ENCODE data around the gene CCL26. TPM values are rescaled to one million over a fixed set of nuclear protein-coding genes. Genes with fewer than 3 reads are reported as not detected.
"Not testable (repeated sequence)": the region's sequence is repeated elsewhere in the genome, so short reads cannot be mapped to it uniquely, and the experiment has no call there.

Gene CCL26
- total RNA-seq, 2 donors from 2014 or later, result not detected

DNA sequence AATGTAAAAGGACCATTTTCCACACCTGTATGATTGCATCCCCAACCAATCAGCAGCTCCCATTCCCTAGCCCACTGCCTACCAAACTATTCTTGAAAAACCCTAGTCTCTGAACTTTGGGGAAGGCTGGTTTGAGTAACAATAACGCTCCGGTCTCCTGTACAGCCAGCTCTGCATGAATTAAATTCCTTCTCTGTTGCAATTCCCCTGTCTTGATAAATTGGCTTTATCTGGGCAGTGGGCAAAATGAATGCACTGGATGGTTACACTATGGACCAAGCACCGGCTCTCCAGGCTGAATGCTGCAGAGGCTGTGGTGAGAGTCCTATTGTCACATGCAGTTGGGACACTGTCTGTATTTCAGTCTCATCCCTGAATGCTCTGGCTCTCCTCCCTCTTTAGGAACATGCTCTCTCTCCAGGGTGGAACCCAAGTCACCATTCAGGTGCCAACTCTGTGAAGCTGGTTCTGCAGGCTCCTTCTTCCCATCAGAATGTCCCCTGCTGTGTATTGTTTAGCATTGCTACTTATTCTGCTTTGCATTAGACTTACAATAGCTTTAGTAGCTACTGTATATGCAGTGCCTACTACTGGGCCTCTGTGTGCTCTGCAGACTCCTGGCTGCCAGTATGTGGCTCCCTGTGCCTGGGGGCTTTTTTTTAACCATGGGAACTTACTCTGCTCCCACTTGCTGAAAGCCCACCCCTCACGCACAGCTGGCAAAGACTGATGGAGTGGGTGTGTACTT lies 34.7 kb upstream of the CCL26 start:
- peaks cover 9% of the 10 kb centered on the region for H3K36me3 Mint-ChIP-seq
- H3K27me3 Mint-ChIP-seq, result peaks cover 6 to 8% of the 10 kb centered on the region in 2 donors
- no peak overlapping the region for H3K4me3 Mint-ChIP-seq
- DNase-seq (ENCODE audit: low spot score) (no peak), ATAC-seq (no peak)
- H3K27ac Mint-ChIP-seq, result no peak overlapping the region
- H3K4me1 Mint-ChIP-seq (ENCODE audit: low read depth in 2 of 2), result no peaks in the 10 kb centered on the region
- peaks cover 6% of the 10 kb centered on the region for H3K9me3 Mint-ChIP-seq

DNA sequence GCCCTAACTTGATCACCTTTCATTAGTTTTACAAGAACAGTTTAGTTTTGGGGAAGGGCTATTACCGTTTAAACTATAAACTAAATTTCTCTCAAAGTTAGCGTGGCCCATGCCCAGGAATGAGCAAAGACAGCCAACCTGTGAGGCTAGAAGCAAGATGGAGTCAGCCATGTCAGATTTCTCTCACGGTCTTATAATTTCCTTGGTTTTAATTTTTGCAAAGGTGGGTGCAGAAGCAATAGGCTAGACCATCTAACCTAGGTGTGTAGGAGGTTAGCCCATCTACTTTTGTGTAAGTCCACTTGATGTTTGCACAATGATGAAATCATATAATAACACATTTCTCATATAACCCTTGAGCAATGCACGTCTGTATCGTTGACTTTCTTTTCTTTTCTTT lies 32.7 kb upstream of the CCL26 start:
- ATAC-seq, result no peak
- Mint-ChIP-seq H3K4me1 (ENCODE audit: low read depth in 2 of 2) (no peaks in the 10 kb centered on the region), H3K9me3 (peaks cover 6% of the 10 kb centered on the region), H3K36me3 (peaks cover 9% of the 10 kb centered on the region), H3K4me3 (no peak overlapping the region), H3K27ac (no peak overlapping the region), H3K27me3 (peaks cover 6 to 8% of the 10 kb centered on the region in 2 donors)
- no peak for DNase-seq (ENCODE audit: low spot score)

DNA sequence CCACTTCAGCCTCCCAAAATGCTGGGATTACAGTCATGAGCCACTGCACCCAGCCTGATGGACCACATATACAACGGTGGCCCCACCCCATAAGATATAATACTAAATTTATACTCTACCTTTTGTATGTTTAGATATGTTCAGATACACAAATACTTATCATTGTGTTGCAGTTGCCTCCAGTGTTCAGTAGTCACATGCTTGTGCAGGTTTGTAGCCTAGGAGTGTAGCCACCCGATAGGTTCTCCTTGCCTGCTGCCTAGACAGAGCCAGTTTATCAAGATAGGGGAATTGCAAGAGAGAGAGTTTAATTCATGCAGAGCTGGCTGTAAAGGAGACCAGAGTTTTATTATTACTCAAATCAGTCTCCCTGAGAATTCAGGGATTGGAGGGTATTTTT lies 32.0 kb upstream of the CCL26 start:
- H3K36me3 Mint-ChIP-seq, result peaks cover 9% of the 10 kb centered on the region
- no peak overlapping the region for H3K27ac Mint-ChIP-seq
- peaks cover 8% of the 10 kb centered on the region in 2 donors for H3K27me3 Mint-ChIP-seq
- ATAC-seq, result no peak
- DNase-seq (ENCODE audit: low spot score), result no peak
- H3K4me1 Mint-ChIP-seq (ENCODE audit: low read depth in 2 of 2), result no peaks in the 10 kb centered on the region
- peaks cover 6% of the 10 kb centered on the region for H3K9me3 Mint-ChIP-seq
- no peak overlapping the region for H3K4me3 Mint-ChIP-seq

DNA sequence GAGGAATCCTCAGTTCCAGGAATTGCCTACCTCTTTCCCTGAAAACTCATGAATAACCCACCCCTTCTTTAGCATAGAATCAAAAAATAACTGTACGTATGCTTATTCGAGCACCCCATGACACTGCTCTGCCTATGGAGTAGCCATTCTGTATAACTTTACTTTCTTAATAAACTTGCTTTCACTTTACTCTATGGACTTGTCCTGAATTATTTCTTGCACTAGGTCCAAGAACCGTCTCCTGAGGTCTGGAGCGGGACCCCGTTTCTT lies 30.5 kb upstream of the CCL26 start:
- Mint-ChIP-seq H3K9me3 (peaks cover 6% of the 10 kb centered on the region), H3K4me1 (ENCODE audit: low read depth in 2 of 2) (no peaks in the 10 kb centered on the region)

DNA sequence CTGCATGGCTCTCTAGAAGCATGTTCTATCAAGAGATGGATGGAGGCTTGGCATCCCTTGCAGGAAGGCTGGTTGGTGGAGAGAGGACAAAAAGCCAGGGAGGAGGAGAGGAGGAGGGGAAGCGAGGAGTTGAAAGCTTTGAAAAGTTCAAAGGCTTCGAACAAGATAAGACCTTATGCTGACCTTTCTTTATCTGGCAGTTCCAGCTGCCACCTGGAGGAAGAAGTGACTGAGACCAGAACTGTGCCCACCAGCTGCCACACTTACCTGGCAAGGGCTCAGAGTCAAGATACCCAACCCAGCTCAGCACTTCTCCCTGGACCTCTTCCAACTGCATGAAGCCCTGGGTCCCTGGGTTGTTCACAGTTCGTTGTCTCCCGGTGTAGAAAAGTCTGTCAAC lies 26.8 kb upstream of the CCL26 start:
- Mint-ChIP-seq H3K4me3 (no peak overlapping the region), H3K4me1 (ENCODE audit: low read depth in 2 of 2) (peaks cover 0 to 3% of the 10 kb centered on the region in 2 donors), H3K9me3 (no peaks in the 10 kb centered on the region), H3K36me3 (no peaks in the 10 kb centered on the region), H3K27ac (no peak overlapping the region), H3K27me3 (peaks cover 14% of the 10 kb centered on the region in 2 donors)
- ATAC-seq, result no peak
- DNase-seq (ENCODE audit: low spot score), result no peak

More for the DNA sequence above, 30.5 kb upstream of the CCL26 start:
- Mint-ChIP-seq H3K36me3 (peaks cover 9% of the 10 kb centered on the region), H3K27me3 (peaks cover 8% of the 10 kb centered on the region in 2 donors), H3K27ac (no peak overlapping the region), H3K4me3 (no peak overlapping the region)
- DNase-seq (ENCODE audit: low spot score) (no peak), ATAC-seq (no peak)

DNA sequence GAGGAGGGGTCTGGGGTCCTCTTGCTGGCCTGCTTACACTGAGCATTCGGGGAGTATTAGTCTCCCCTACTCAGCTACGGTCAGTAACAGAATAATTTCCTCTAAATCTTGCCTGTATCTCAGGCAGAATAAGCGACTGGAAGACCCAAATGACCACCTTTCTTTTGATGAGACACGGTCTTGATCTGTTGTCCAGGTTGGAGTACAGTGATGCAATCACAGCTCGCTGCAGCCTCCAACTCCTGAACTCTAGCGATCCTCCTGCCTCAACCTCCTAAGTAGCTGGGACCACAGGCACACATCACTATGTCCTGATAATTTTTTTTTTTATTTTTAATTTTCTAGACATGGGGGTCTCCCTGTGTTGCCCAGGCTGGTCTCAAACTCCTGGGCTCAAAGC lies 24.4 kb upstream of the CCL26 start:
- H3K4me1 Mint-ChIP-seq (ENCODE audit: low read depth in 2 of 2), result peaks cover 0 to 3% of the 10 kb centered on the region in 2 donors
- no peak for DNase-seq (ENCODE audit: low spot score)

DNA sequence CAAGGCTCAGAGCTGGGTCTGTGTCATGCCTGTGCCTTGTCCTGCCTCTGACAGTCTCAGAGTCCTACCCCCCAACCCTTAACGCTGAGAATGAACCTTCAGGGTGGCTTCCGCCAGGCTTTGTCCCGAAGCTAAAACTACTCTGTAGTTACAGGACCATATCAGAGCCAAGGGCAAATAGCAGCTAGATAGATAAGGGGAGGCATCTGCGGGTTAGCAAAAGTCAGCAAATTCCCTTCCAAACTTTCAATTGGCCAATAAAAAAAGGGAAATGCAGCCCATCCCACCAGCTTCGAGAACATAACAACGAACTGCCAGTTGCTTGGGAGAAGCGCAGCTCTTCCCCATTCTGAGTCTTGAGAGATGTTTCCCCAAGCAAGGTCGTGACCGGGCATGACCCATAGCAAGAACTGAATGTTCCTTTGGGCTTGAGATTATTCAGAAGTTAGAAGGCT lies 23.8 kb upstream of the CCL26 start:
- Mint-ChIP-seq H3K4me1 (ENCODE audit: low read depth in 2 of 2) (peaks cover 0 to 3% of the 10 kb centered on the region in 2 donors), H3K27me3 (peaks cover 13% of the 10 kb centered on the region in 2 donors), H3K4me3 (no peak overlapping the region), H3K9me3 (no peaks in the 10 kb centered on the region), H3K36me3 (no peaks in the 10 kb centered on the region), H3K27ac (no peak overlapping the region)
- ATAC-seq, result no peak
- DNase-seq (ENCODE audit: low spot score), result no peak

More for the DNA sequence above, 24.4 kb upstream of the CCL26 start:
- Mint-ChIP-seq H3K4me3 (no peak overlapping the region), H3K27me3 (peaks cover 13% of the 10 kb centered on the region in 2 donors), H3K9me3 (no peaks in the 10 kb centered on the region), H3K36me3 (no peaks in the 10 kb centered on the region), H3K27ac (no peak overlapping the region)
- ATAC-seq, result no peak

DNA sequence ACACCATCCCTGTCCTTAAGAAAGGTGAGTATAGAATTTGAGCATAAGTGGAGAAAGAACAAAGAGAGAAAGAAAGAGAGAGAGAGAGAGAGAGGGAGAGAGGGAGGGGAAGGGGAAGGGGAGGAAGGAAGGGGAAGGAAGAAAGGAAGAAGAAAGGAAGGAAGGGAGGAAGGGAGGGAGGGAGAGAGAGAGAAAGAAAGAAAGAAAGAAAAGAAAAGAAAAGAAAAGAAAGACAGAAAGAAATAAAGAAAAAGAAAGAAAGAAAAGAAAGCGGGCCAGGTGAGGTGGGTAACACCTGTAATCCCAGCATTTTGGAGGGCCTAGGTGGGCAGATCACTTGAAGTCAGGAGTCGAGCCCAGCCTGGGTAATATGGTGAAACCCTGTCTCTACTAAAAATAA lies 21.7 kb upstream of the CCL26 start:
- H3K27ac Mint-ChIP-seq, result no peak overlapping the region
- H3K4me3 Mint-ChIP-seq, result no peak overlapping the region
- peaks cover 0 to 3% of the 10 kb centered on the region in 2 donors for H3K4me1 Mint-ChIP-seq (ENCODE audit: low read depth in 2 of 2)
- DNase-seq (ENCODE audit: low spot score), result no peak
- no peak for ATAC-seq
- H3K36me3 Mint-ChIP-seq, result no peaks in the 10 kb centered on the region
- H3K27me3 Mint-ChIP-seq, result peaks cover 11 to 13% of the 10 kb centered on the region in 2 donors
- H3K9me3 Mint-ChIP-seq, result no peaks in the 10 kb centered on the region

DNA sequence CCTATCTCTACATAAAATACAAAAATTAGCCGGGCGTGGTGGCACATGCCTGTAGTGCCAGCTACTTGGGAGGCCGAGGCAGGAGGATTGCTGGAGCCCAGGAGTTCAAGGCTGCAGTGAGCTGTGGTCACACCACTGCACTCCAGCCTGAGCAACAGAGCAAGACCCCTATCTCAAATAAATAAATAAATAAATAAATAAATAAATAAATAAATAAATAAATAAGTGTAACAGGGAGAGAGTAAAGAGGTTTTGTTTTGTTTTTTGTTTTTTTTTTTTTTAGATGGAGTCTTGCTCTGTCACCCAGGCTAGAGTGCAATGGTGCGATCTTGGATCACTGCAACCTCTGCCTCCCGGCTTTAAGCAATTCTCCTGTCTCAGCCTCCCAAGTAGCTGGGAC lies 20.6 kb upstream of the CCL26 start:
- not testable (repeated sequence) for H3K4me3 Mint-ChIP-seq; ATAC-seq; H3K27ac Mint-ChIP-seq; DNase-seq (ENCODE audit: low spot score); H3K36me3 Mint-ChIP-seq; H3K4me1 Mint-ChIP-seq (ENCODE audit: low read depth in 2 of 2); H3K9me3 Mint-ChIP-seq
- H3K27me3 Mint-ChIP-seq, result peaks cover 11 to 13% of the 10 kb centered on the region in 2 donors

DNA sequence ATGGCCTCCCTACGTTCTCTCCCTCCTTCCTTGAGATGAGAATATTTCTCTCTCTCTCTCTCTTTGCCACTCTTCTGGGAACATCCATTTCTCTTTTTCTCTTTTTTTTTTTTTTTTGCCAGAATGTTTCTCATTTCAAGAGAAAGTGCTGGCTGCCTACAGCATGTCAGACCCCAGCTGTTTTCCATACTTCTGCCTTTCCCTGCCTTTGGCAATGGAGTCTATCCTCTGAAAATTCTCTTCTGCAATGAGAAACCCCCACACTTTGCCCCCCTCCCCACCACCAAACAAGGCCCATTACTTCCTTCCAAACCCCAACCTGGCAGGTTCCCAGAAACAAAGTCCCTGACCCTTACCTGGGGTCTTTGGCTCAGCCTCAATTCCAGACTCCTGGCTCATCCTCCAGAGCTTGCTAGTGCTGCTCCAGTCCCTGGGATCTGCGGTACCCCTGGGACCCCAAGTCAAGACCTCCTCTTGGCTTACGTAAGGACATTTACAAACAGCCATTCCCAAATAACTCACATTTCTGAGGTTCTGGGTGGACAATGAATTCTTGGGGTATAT lies 17.4 kb upstream of the CCL26 start:
- ATAC-seq, result no peak
- Mint-ChIP-seq H3K27ac (no peak overlapping the region), H3K4me3 (no peak overlapping the region), H3K27me3 (peaks cover 7 to 13% of the 10 kb centered on the region in 2 donors), H3K9me3 (no peaks in the 10 kb centered on the region), H3K36me3 (no peaks in the 10 kb centered on the region), H3K4me1 (ENCODE audit: low read depth in 2 of 2) (no peaks in the 10 kb centered on the region)
- DNase-seq (ENCODE audit: low spot score), result no peak

DNA sequence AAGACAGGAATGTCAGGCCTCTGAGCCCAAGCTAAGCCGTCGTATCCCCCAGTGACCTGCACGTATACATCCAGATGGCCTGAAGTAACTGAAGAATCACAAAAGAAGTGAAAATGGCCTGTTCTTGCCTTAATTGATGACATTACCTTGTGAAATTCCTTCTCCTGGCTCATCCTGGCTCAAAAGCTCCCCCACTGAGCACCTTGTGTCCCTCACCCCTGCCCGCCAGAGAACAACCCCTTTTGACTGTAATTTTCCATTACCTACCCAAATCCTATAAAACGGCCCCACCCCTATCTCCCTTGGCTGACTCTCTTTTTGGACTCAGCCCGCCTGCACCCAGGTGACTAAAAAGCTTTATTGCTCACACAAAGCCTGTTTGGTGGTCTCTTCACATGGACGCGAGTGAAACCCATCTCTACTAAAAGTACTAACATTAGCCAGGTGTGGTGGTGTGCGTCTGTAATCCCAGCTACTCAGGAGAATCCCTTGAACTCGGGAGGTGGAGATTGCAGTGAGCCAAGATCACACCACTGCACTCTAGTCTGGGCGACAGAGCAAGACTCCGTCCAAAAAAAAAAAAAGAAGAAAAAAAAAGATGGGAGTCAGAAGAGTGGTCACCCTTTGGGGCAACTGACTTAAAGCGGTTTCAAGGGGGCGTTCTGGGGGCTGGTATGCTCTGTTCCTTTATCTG lies 16.3 kb upstream of the CCL26 start:
- H3K27me3 Mint-ChIP-seq; H3K27ac Mint-ChIP-seq; H3K4me1 Mint-ChIP-seq (ENCODE audit: low read depth in 2 of 2); H3K36me3 Mint-ChIP-seq; DNase-seq (ENCODE audit: low spot score); H3K9me3 Mint-ChIP-seq; ATAC-seq; H3K4me3 Mint-ChIP-seq: not testable (repeated sequence)

DNA sequence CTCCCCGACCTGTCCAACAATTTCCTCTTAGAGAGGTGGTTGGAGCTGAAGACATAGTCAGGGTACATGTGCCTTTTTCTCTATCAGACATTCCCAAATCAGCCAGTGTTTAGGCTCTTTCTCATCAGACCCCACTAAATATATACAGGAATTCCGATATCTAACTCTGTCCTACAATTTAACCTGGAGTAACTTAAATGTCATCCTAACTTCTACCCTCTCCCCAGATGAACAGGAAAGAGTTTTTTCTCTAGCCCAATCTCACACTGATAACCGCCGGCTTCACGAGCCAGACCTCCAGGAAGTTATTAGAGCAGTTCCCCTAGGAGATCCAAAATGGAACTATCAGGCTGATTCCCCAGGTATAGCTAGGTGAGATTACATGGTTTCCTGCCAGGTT lies 11.0 kb upstream of the CCL26 start:
- H3K4me3 Mint-ChIP-seq; DNase-seq (ENCODE audit: low spot score); H3K36me3 Mint-ChIP-seq; H3K27ac Mint-ChIP-seq; H3K9me3 Mint-ChIP-seq; ATAC-seq: not testable (repeated sequence)
- peaks cover 7 to 12% of the 10 kb centered on the region in 2 donors for H3K4me1 Mint-ChIP-seq (ENCODE audit: low read depth in 2 of 2)
- peaks cover 24 to 27% of the 10 kb centered on the region in 2 donors for H3K27me3 Mint-ChIP-seq

DNA sequence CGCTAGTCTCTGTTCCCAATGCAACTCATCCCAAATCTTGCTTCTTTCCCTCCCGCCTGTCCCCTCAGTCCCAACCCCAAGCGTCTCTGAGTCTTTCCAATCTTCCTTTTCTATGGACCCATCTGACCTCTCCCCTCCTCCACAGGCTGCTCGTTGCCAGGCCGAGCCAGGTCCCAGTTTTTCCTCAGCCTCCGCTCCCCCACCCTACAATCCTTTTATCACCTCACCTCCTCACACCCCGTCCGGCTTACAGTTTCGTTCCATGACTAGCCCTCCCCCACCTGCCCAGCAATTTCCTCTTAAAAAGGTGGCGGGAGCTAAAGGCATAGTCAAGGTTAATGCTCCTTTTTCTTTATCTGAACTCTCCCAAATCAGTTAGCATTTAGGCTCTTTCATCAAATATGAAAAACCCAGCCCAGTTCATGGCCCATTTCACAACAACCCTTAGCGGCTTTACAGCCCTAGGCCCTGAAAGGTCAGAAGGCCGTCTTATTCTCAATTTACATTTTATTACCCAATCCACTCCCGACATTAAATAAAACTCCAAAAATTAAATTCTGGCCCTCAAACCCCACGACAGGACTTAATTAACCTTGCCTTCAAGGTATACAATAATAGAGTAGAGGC lies 8.7 kb upstream of the CCL26 start:
- not testable (repeated sequence) for H3K9me3 Mint-ChIP-seq; DNase-seq (ENCODE audit: low spot score); ATAC-seq; H3K4me3 Mint-ChIP-seq; H3K36me3 Mint-ChIP-seq
- peaks cover 22 to 27% of the 10 kb centered on the region in 2 donors for H3K4me1 Mint-ChIP-seq (ENCODE audit: low read depth in 2 of 2)
- H3K27ac Mint-ChIP-seq, result peak overlapping the region; percentile 4 to 42
- H3K27me3 Mint-ChIP-seq, result peaks cover 24 to 27% of the 10 kb centered on the region in 2 donors

DNA sequence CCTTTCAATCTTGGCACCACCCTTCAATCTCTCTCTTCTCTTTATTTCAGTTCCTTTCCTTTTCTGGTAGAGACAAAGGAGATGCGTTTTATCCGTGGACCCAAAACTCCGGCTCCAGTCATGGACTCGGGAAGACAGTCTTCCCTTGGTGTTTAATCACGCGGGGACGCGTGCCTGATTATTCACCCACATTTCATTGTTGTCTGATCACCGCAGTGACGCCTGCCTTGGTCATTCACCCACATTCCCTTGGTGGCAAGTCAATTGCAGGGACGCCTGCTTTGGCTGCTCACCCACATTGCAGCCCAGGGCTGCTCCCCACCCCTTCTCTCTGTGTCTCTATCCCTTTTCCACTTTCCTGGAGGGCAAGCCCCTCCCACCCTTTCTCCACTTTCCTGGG lies 7.5 kb upstream of the CCL26 start:
- not testable (repeated sequence) for ATAC-seq; H3K4me3 Mint-ChIP-seq; H3K36me3 Mint-ChIP-seq; DNase-seq (ENCODE audit: low spot score); H3K9me3 Mint-ChIP-seq
- Mint-ChIP-seq H3K4me1 (ENCODE audit: low read depth in 2 of 2) (peaks cover 30% of the 10 kb centered on the region in 2 donors), H3K27me3 (peaks cover 24 to 27% of the 10 kb centered on the region in 2 donors), H3K27ac (peak overlapping the region; percentile 21 to 50)
